ENCODE data around the gene SNORC.

Gene SNORC

GRCh38 chr2:232878855-232879617 lies 9.0 kb downstream of the SNORC start:
- TF ChIP-seq, protein P1, sequence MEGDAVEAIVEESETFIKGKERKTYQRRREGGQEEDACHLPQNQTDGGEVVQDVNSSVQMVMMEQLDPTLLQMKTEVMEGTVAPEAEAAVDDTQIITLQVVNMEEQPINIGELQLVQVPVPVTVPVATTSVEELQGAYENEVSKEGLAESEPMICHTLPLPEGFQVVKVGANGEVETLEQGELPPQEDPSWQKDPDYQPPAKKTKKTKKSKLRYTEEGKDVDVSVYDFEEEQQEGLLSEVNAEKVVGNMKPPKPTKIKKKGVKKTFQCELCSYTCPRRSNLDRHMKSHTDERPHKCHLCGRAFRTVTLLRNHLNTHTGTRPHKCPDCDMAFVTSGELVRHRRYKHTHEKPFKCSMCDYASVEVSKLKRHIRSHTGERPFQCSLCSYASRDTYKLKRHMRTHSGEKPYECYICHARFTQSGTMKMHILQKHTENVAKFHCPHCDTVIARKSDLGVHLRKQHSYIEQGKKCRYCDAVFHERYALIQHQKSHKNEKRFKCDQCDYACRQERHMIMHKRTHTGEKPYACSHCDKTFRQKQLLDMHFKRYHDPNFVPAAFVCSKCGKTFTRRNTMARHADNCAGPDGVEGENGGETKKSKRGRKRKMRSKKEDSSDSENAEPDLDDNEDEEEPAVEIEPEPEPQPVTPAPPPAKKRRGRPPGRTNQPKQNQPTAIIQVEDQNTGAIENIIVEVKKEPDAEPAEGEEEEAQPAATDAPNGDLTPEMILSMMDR (IDR thresholded peaks at IDR 0.05; ENCODE audit: borderline replicate concordance, insufficient read depth, low read depth, low read length), result no peak
- H3K4me3 ChIP-seq (ENCODE audit: low read depth, low read length), result no peak overlapping the region

GRCh38 chr2:232879618-232880494 lies 9.8 kb downstream of the SNORC start:
- TF ChIP-seq, protein P1 (IDR thresholded peaks at IDR 0.05; ENCODE audit: borderline replicate concordance, insufficient read depth, low read depth, low read length), result no peak
- no peak overlapping the region for H3K4me3 ChIP-seq (ENCODE audit: low read depth, low read length)

DNA sequence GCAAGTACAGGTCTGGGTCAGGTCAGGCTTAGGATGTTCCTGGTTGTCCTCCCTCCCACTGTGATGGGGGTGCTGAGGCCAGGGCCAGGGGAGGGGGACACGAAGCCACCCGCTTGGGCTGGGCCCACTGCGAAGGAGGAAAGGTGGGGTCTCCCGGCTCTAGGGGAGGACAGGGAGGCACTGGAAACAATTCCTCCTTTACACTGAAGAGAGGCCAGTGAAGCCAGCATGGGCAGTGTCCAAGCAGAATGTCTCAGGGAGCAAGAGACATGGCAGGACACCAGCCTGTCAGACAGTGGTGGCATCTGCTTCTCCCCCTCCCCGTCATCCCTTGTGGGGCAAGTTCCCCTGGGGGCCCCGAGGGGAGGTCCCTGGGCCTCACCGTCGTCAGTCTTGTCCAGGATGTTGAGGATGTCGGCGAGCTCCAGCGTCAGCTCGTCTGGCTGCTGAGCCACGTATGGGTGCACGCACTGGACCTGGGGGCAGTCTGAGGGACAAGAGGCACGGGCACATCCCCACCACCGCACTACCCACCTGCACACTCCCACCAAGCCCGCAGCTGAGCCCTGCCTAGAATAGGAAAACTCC lies 10.8 kb downstream of the SNORC start:
- TF ChIP-seq, protein P1 (IDR thresholded peaks at IDR 0.05; ENCODE audit: borderline replicate concordance, insufficient read depth, low read depth, low read length), result no peak
- no peak overlapping the region for H3K4me3 ChIP-seq (ENCODE audit: low read depth, low read length)

- H3K4me3 ChIP-seq (ENCODE audit: low read depth, low read length), result no peak overlapping the region
- TF ChIP-seq, protein P1 (IDR thresholded peaks at IDR 0.05; ENCODE audit: borderline replicate concordance, insufficient read depth, low read depth, low read length), result no peak
These were observed 12.0 kb downstream of the SNORC start for GRCh38 chr2:232882085-232882484.

DNA sequence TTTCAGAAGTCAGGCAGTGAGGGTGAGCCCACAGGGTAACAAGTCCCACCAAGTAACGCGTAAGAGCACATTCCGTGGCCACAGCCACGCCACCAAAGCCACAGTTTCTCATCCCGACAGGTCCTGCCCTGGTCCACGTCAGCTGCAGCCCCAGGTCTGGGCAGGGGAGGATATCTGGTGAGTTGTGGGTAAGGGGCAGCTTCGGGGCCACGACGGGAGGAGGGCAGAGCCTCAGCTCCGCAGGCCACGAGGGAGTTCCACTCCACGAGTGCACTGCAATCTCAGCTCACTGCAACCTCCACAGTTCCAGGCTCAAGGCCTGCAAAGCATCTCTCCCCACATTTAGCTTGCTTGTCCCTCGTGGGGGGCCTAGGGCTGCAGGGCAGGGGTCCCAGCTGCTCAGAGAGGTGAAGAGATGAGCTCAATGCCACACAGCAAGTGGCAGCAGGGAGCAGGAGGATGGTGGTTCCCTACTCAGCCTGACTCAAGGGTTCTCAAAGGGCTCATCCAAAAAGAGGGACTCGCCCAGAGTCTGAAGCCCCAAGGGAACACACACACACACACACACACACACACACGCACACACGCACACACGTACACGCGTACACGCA lies 12.5 kb downstream of the SNORC start:
- no peak overlapping the region for H3K4me3 ChIP-seq (ENCODE audit: low read depth, low read length)
- TF ChIP-seq, protein P1 (IDR thresholded peaks at IDR 0.05; ENCODE audit: borderline replicate concordance, insufficient read depth, low read depth, low read length), result no peak

GRCh38 chr2:232883116-232883721 lies 13.2 kb downstream of the SNORC start:
- no peak overlapping the region for H3K4me3 ChIP-seq (ENCODE audit: low read depth, low read length)
- TF ChIP-seq, protein P1 (IDR thresholded peaks at IDR 0.05; ENCODE audit: borderline replicate concordance, insufficient read depth, low read depth, low read length), result no peak

Data from GM12875 (cell line).